Stimulated activated CD4-positive, alpha-beta T cell treated with anti-CD3 and anti-CD28 coated beads, Interleukin-2, amount 100 ng/mL, for 24 hours (primary cell): Measurements from ENCODE around the gene ZC3H4.
"Not testable (repeated sequence)": the region's sequence is repeated elsewhere in the genome, so short reads cannot be mapped to it uniquely, and the experiment has no call there.

ENCODE experiments used
- DNase-seq, 2 donors: peaks; one replicate each; pipeline ENCODE4 v3.0.0-alpha.2; 2020

Gene ZC3H4

DNA sequence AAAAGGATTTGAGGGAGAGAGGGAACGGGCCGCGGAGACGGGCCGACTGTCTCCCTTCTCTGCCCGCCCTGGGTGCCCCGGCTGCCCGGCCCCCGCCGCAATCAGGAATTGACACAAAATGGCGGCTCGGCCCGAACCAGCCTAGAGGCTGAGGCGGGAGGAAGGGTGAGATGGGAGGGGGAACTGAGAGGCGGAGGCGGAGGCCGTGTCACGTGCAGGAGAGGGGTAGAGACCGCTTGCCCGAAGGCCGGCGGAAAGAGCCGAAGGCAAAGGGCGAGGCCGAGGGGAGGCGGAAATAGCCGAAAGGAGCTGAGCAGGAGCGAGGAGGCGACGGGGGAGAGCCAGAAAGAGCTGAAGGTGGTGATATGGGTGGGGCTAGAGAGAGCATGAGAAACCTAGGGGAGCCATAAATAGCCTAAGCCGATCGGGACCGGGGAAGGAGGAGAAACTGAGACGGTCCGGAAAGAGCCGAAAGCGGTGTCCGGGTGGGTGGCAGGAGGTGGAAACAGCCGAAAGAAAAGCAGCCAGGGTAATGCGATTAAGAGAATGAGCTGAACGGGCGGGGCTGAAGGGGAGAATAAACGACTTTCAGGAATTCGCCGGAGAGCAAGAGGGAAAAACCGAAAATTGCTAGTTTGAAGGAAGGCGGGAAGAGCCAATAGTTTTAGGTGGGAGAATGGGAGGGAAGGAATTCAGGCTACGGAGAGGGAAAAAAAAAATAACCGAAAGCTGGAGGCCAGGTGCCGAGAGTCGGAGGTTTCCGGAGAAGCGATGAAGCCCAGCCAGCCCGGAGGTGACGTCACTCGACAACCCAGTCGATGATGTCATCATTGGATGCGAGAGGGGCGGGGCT, at the start of gene ZC3H4:
Gene ZC3H4 (minus strand): TSS at position 780 of the 853 bp plus-strand sequence. CDS start 1,192 bp downstream, outside the sequence.
- peak; percentile 99 for DNase-seq

DNA sequence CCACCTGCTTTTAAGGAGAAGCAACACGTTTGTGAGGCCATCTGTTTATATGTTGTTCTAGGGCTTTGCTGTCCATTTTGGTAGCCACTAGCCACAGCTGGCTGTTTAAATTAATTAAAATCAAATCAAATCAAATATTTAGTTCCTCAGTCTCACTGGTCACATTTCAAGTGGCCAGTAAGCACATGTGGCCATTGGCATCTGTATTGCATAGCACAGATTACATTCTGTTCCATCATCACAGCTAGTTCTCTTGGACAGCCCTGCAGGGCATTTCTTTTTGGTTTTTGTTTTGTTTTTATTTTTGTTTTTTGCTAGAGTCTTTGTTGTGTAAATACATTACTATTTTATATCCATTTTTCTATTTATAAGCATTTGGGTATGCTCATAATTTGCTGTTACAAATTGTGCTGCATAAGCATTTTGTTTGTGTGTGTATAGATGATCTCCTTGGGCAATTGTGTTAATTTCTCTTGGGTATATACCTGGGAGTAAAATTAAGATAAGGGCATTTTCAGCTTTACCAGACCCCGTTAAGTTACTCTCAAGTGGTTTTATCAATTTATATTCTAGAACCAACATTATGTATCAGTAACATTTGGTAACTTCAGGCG, 48.4 kb upstream of the ZC3H4 start:
- DNase-seq = no peak

DNA sequence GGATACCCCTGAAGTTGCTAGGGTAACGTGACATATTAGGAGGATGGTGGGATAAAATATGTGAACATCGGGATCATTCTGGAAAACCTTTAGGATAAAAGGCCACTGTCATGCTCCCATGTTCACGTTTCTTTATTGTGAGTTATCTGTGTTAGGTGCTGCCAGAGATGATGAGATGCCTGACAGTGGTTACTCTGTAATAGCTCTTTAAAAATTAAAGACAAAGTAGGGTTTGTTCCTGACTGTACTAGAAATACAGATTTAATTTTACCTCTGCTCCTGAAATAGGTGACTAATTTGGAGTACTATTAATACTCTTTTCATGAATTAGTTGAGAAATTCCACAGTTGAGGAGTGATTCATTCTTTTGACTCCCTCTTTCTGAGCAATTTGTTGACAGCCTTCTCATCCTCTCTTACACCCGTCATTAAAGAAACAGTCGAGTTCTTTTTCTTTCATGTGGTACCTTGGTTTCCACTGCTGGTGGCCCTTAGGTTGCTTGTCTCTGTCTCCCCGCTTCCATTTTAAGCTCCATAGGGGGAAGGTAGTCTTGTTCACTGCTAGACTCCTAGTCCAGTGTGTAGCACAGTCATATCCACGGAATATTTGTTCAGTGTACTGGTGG, 45.4 kb upstream of the ZC3H4 start:
- DNase-seq = peak; percentile 25 to 55

DNA sequence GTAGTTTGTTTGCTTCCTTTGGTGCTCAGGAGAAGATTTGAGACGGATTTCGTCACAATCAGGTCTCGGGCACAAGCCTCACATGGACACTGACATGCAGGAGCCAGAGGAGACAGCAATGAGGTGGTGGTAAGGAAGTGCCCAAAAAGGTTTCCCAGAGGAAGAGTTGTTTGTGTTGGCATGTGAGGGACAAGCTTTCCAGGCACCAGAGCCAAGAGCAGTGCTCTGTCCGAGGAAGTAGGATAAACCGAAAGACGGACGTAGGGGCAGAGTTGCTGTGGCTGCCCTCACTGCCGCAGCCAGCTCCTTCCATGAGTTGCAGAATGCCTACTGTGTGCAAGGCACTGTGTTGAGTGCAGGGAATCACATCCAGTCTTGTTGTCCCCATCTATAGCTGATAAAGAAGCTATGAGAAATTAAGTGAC, 44.8 kb upstream of the ZC3H4 start:
- DNase-seq = no peak

DNA sequence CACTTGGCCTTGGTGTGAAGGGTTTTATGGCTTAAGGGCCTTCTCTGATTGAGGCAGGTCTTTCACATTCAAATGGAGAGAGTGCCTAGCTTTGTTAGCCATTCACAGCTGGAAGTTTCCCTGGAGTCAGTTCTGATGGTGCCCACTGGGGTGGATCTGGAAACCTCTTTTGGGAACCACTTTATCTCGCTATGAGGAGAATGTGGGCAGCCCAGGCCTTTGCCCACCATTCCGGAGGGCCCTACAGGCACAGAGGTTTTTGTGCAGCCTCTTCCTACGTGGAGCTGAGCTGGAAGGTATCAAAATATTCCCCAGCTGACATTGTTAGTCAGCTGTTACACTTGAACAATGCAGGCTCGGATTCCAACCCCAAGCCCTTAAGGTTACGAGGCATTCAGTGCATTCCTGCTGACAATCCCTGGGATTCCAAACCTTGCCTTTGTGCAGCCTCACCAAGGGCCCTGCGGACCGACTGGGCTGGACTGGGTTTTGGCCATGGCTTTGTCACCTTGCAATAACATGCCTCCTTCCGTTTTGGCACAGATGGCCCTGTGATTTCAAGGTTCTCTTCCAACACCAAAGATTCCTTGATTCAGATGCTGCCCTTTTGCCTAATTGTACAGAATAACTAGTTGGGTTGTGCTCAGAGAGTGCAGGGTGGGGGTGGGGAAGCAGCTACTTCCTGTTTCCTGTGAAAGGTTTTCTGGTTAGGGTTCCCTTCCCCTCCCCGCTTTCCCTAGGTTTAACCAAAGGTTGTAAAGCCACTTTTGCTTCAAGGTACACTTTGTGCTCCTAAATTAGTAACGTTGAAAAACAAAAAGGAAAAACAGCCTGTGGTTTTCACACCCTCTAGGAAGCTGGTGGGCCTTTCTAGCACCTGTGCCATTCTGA, 44.1 kb upstream of the ZC3H4 start:
- peak in 1 of 2 donors; percentile 27 for DNase-seq

DNA sequence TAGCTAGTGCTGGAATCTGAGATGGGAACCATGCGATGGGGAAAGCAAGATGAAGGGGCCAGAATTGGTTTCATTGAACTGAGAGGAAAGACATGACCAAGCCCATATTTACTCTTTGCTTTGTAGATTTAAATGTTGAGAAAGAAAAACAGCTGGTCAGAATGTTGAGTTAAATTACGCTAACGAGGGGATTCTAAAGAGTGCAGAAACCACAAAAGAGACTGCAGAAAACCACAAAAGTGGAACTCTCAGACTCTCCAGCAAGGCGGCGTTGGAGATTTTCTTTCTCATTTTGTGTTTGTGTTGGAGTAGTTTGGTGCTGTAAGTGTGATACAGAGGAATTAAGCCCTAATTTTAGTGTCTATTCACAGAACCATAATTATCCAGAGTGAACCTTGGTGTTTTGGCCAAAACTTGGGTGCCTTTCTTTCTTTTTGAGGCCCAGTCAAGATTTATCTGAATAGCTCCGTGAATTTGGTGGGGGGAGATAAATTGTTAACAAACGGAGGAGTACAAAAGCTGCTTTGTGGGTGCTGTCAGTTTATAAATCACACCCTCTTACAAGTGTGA, 43.4 kb upstream of the ZC3H4 start:
- no peak for DNase-seq

DNA sequence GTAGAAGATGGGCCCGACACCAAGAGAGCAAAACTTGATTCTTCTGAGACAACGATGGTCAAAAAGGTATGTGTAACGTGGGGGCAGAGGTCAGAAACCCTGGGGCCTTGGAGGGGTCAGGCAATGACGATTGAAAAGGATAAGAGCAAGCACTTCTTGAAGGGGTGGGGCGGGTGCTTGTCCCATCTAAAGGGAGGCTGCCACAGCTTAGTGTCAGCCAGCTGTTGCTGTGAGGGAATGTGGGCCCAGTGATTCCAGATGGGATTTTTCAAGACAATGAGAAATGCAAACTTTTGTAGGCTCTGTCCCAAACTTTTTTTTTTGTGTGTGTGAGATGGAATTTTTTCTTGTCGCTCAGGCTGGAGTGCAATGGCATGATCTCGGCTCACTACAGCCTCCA, 41.6 kb upstream of the ZC3H4 start:
- DNase-seq = no peak

DNA sequence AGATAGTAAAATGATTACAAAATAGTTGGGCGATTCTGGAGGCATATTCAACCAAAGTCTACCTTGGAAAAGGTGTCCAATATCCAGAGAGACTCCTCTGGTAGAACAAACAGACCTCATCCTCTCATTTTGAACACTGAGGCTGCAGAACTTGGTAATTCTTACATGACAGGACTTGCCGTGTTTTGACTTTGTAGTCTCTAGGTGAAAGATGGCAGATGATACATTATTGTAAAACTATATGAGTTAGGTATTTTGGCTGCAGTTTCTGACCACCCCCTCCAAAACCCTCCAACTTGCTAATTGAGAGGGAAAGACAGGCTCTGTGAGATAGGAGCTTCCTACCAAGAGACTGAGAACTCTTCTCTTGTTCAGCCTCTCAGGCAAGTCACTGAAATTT, 39.7 kb upstream of the ZC3H4 start:
- no peak for DNase-seq

DNA sequence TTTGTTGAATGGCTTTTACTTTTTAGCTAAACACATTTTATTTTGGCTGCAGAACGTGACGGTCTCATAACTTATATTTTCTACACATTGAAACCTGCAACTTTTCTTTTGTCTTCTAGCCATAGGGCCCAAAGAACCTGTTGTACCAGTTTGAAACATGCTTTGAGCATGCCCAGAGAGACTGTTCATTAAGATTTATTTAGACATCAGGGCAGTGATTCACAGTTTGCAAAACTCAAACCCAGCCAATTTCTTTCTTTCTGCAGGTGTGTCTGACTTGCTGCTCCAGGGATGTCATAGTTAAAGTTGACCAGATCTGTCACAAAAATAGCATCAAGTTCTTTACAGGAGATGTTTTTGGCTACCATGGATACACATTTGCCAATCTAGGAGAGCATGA, 39.1 kb upstream of the ZC3H4 start:
- DNase-seq = no peak

DNA sequence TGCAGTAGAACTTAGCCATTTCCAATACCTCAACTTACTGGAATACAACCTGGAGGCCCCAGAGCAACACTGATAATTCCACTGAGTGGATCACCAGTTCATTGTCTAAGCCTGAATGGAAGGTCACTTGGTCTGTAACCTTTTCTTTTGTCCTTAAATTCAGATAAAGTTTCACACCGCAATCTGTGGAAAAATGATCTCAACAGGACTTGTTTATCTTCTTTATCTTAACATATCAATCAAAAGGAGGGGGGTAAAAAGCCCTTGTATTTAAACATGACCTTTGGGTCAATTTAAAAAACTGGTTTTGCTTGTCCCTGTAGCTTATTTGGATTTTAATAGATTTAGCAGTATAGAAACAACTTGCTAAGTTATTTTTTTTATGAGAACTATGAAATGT, 38.6 kb upstream of the ZC3H4 start:
- no peak for DNase-seq

DNA sequence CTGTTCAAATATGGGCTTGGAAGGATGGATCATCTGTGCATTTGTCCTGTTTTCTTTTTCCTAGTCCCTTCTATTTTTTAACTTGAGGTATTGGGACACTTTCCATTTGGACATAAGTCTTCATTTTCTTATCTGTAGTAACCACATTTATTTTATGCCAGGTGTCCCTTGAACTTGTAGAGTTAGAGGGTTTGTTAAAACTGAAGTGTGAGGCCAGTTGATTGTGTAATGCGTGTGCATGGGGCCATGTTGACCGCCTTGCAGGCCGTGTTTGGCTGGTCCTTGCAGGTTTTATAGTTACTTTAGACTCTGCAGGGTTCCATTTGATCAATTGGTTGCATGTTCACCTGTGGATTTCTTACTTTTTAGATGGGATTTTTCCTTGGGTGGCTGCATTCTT, 38.1 kb upstream of the ZC3H4 start:
- DNase-seq = no peak

DNA sequence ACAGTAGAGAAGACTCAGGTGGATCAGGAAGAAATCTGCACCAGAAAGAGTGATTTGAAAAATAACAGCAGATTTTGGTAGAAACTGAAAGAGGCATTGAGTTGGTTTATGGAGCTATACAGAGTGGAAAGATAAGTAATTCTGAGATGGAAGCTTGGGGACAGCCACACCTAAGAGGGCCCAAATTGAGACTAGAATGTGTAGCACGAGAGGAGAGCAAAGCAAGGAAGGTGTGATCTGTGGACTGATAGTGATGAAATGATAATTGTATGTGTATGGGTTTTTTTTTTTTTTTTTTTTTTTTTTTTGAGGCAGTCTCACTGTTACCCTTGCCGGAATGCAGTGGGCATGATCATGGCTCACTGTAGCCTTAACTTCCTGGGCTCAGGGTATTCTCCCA, 33.3 kb upstream of the ZC3H4 start:
- DNase-seq = no peak

DNA sequence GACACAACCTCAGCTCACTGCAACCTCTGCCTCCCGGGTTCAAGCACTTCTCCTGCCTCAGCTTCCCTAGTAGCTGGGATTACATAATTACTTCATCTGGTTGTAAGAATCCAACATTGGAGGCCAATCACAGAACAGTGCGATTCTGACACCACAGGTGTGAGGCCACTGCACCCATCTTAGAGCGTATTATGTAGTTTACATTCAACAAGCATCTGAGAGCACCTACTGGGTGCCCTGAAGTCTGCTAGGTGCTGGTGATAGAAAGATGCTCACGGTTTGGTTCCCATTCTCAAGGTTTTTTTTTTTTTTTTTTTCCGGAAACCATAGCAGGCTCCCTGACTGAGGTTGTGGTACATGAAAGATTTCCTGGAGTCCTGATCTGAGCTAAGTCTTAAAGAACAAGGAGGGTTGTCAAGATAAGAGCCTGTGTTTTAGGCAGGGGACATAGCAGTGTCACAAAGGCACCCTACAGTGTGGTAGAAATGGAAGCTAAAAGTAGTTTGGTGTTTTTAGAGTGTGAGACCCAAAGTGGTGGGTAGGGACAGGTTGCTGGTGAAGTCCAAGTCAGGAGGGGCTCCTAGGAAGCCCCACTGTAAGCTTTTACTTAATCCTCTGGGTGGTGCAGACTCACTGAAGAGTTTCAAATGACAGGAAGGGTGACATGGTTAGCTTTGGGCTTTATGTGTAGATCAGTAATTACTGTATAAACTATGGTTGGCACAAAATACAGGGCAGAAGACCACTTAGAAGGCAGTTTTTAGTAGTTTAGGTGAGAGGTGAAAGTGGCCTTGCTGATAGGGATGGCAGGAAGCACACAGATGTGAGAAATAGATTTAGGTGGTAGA, 32.3 kb upstream of the ZC3H4 start:
- DNase-seq = no peak

DNA sequence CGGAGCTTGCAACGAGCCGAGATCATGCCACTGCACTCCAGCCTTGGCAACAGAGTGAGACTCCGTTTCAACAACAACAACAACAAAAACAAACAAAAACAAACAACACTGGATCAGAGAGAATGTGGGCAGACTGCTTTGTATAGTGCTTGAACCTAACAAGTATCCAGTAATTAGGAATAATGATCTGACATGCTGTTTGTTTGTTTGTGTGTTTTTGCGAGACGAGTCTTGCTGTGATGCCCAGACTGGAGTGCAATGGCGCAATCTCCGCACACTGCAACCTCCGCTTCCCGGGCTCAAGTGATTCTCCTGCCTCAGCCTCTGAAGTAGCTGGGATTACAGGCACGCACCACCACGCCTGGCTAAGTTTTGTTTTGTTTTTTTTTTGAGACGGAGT, 31.1 kb upstream of the ZC3H4 start:
- DNase-seq = no peak

DNA sequence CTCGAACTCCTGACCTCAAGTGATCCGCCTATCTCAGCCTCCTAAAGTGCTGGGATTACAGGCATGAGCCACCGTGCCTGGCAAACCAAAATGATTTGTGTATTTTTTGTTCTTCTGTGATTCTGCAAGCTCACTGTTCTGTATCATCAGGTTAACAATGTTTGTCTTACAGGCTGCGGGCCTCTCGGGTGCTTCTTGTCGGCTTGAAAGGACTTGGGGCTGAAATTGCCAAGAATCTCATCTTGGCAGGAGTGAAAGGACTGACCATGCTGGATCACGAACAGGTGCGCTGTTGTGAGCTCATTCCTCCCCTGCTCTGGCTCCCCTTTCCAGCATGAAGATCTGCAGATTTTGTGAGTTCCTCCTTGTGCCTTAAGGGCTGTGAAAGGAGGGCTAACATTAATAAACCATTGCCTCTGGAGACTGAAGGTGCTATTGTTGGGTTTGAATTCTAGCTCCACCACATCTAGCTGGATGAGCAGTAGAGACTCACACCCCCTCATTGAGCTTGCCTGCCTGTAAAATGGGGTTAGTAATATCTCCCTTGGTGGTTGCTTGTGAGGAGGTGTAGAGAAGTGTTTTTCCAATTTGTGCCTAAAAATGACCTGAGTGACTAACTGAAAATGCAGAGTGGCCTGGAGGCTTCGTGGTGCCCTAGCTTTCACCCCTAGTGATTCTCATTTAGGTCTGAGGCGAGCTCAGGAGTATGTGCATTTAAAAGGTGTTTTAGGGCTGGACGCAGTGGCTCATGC, 29.9 kb upstream of the ZC3H4 start:
- no peak for DNase-seq

DNA sequence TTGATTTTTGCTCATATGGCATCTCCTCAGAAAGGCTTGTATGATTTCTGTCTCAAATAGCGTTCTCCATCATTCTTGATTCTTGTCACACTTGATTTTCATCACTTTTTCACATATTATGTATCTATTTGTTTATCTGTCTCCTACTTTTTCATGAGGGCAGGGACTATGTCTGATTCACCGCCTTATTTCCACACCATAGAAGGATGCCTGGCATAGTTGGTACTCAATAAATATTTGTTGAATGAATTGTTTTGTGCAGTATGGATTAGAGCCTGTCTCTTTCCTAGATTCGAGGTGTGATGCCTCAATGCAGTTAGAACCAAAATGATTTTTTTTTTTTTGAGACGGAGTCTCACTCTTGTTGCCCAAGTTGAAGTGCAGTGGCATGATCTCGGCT, 29.2 kb upstream of the ZC3H4 start:
- DNase-seq = no peak

DNA sequence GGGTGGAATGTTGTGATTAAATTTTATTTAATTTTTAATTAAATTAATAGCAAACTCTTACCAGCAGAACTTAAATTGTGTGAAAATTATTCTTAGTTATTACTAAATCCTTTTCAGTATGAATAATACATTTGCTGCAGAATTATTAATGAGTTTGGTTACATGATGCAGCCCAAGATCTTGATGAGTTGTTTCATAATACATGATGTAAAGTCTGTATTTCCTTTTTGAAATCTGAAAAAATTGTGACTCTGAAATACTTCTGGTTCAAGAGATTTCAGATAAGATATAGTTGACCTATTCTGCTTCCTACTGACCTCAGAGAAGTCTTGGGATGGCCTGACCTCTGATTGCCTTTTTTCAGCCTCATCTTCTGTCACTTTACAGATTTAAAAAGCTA, 28.1 kb upstream of the ZC3H4 start:
- DNase-seq = no peak

DNA sequence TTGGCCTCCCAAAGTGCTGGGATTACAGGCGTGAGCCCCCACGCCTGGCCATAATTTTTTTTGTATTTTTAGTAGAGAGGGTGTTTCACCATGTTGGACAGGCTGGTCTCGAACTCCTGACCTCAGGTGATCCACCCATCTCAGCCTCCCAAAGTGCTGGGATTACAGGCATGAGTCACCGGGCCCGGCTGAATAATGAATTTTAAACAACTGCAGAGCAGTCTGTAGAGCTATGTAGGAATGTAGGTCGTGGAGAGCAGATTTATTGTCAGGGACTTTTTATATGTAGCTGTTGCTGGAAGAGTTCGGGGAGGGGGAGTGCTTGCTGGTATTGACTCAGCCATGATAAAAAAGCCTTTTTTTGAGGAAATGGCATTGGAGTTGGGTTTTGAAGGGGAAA, 27.7 kb upstream of the ZC3H4 start:
- not testable (repeated sequence) for DNase-seq

DNA sequence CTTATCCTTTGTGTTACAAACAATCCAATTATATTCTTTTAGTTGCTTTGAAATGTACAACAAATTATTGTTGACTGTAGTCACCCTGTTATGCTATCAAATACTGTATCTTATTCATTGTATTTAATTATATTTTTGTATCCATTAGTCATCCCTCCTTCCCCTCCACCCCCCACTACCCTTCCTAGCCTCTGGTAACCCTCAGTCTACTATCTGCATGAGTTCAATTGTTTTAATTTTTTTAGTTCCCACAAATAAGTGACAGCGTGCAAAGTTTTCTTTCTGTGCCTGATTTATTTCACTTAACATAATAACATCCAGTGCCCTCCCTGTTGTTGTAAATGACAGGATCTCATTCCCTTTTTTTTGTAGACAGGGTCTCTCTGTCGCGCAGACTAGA, 21.6 kb upstream of the ZC3H4 start:
- no peak for DNase-seq

DNA sequence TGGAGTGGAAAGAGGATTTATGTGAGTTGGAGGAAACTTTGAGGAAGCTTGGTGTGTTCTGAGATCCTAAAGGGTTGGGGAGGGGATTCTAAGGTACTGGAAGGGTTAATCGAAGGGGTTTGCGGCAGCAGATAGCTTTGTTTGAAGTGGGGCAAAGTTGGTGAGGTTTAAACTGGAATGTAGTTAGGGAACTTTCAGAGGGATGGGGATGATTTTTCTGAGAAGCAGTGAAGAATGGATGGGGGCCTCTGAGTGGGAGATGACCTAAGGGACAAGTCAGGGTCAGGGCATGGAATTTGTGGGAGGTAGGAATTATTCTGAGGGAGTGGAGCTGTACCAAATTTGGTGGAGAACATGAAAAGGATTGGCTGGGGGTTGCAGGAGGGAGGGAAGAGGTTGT, 21.0 kb upstream of the ZC3H4 start:
- no peak for DNase-seq

DNA sequence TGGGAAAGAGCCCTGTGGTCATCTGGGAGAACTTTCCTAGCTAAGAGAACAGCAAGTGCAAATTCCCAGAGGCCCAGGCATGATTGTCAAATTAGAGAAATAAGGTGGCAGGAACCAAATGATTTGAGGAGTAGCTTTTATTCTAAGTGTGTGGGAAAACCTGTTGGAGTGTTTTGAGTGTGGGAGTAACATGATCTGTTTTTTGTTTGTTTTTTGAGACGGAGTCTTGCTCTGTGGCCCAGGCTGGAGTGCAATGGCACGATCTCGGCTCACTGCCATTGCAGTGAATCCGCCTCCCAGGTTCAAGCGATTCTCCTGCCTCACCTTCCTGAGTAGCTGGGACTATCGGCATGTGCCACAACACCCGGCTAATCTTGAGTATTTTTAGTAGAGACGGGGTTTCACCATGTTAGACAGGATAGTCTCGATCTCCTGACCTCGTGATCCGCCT, 19.5 kb upstream of the ZC3H4 start:
- no peak for DNase-seq
